Activated CD8-positive, alpha-beta memory T cell treated with anti-CD3 and anti-CD28 coated beads for 36 hours (primary cell): ENCODE results near the gene NPIPA1. TPM values are rescaled to one million over a fixed set of nuclear protein-coding genes. Genes with fewer than 3 reads are reported as not detected.
"Not testable (repeated sequence)": the region's sequence is repeated elsewhere in the genome, so short reads cannot be mapped to it uniquely, and the experiment has no call there.

Source experiments
- CTCF ChIA-PET: fragments of 350-600 bp; sonication (Branson Sonifier 250); formaldehyde crosslinking; loops from one replicate; lab custom pipeline; 2021; ENCODE audit warnings: antibody characterized with exemption; lab: Charles Lee
- POLR2A ChIA-PET: fragments of 350-600 bp; sonication (Branson Sonifier 250); formaldehyde crosslinking; loops from one replicate; lab custom pipeline; 2021; ENCODE audit warnings: antibody characterized with exemption; lab: Charles Lee
- total RNA-seq, 2 experiments: library from RNA; stranded (reverse); gene quantifications; one replicate each; pipeline ENCODE4 v1.2.3, GENCODE V29; 2021

Gene NPIPA1
- total RNA-seq, 2 experiments from 2014 or later, result 69.9 to 78.2 TPM

- POLR2A ChIA-PET, result interaction anchor here (0.7 kb wide), 1 partner anchor 120 kb away, joined by 3 read pairs; the partner anchor contains the start of gene RRN3
- CTCF ChIA-PET, result not testable (repeated sequence)
Measured at GRCh38 chr16:14974656-14975417, 37.6 kb downstream of the NPIPA1 start, which contains the start of gene PDXDC1. Gene PDXDC1, plus strand, starts transcription at chr16:14975026. Its CDS starts 174 bp downstream, at chr16:14975200.

- CTCF ChIA-PET, result not testable (repeated sequence)
Measured at GRCh38 chr16:14975418-14976194, 38.4 kb downstream of the NPIPA1 start.

GRCh38 chr16:14976971-14977736 lies 39.9 kb downstream of the NPIPA1 start:
- POLR2A ChIA-PET, CTCF ChIA-PET: not testable (repeated sequence)

More at GRCh38 chr16:14975418-14976194, 38.4 kb downstream of the NPIPA1 start:
- POLR2A ChIA-PET, result not testable (repeated sequence)

GRCh38 chr16:14978281-14978680 lies 41.0 kb downstream of the NPIPA1 start:
- POLR2A ChIA-PET, CTCF ChIA-PET: not testable (repeated sequence)

GRCh38 chr16:14978908-14979307 lies 41.7 kb downstream of the NPIPA1 start:
- POLR2A ChIA-PET, CTCF ChIA-PET: not testable (repeated sequence)

- CTCF ChIA-PET, POLR2A ChIA-PET: not testable (repeated sequence)
Measured at GRCh38 chr16:14981234-14981633, 44.0 kb downstream of the NPIPA1 start.

GRCh38 chr16:14982521-14982920 lies 45.3 kb downstream of the NPIPA1 start:
- CTCF ChIA-PET, POLR2A ChIA-PET: not testable (repeated sequence)

GRCh38 chr16:14988092-14988491 lies 50.8 kb downstream of the NPIPA1 start:
- CTCF ChIA-PET, result interaction anchor here (0.7 kb wide), 1 partner anchor 36 kb away, joined by 3 read pairs; no protein-coding TSS in a partner anchor
- POLR2A ChIA-PET, result not testable (repeated sequence)

GRCh38 chr16:14988661-14989191 lies 51.5 kb downstream of the NPIPA1 start:
- POLR2A ChIA-PET, CTCF ChIA-PET: not testable (repeated sequence)

- CTCF ChIA-PET, POLR2A ChIA-PET: not testable (repeated sequence)
Measured at GRCh38 chr16:14989291-14990281, 52.3 kb downstream of the NPIPA1 start.

GRCh38 chr16:14993277-14994151 lies 56.3 kb downstream of the NPIPA1 start:
- POLR2A ChIA-PET, CTCF ChIA-PET: not testable (repeated sequence)

- POLR2A ChIA-PET, CTCF ChIA-PET: not testable (repeated sequence)
Measured at GRCh38 chr16:14996702-14997101, 59.5 kb downstream of the NPIPA1 start.

- POLR2A ChIA-PET, CTCF ChIA-PET: not testable (repeated sequence)
Measured at GRCh38 chr16:14998300-14998699, 61.1 kb downstream of the NPIPA1 start.

- POLR2A ChIA-PET, result not testable (repeated sequence)
Measured at GRCh38 chr16:14999845-15000244, 62.6 kb downstream of the NPIPA1 start.

More at GRCh38 chr16:14999845-15000244, 62.6 kb downstream of the NPIPA1 start:
- CTCF ChIA-PET, result not testable (repeated sequence)
